ENCODE results near the gene TEKTIP1. TPM values are rescaled to one million over a fixed set of nuclear protein-coding genes. Genes with fewer than 3 reads are reported as not detected.

The TEKTIP1 gene
- total and polyA plus RNA-seq, 9 of the 15 experiments (the other 6 are each of a cell fraction or from before 2014, with no cell fraction given), result 0.66 TPM; not detected in 8

GRCh38 chr19:3576696-3577443 is 37.9 kb downstream of the TEKTIP1 start (continued):
- TF ChIP-seq, protein P1, sequence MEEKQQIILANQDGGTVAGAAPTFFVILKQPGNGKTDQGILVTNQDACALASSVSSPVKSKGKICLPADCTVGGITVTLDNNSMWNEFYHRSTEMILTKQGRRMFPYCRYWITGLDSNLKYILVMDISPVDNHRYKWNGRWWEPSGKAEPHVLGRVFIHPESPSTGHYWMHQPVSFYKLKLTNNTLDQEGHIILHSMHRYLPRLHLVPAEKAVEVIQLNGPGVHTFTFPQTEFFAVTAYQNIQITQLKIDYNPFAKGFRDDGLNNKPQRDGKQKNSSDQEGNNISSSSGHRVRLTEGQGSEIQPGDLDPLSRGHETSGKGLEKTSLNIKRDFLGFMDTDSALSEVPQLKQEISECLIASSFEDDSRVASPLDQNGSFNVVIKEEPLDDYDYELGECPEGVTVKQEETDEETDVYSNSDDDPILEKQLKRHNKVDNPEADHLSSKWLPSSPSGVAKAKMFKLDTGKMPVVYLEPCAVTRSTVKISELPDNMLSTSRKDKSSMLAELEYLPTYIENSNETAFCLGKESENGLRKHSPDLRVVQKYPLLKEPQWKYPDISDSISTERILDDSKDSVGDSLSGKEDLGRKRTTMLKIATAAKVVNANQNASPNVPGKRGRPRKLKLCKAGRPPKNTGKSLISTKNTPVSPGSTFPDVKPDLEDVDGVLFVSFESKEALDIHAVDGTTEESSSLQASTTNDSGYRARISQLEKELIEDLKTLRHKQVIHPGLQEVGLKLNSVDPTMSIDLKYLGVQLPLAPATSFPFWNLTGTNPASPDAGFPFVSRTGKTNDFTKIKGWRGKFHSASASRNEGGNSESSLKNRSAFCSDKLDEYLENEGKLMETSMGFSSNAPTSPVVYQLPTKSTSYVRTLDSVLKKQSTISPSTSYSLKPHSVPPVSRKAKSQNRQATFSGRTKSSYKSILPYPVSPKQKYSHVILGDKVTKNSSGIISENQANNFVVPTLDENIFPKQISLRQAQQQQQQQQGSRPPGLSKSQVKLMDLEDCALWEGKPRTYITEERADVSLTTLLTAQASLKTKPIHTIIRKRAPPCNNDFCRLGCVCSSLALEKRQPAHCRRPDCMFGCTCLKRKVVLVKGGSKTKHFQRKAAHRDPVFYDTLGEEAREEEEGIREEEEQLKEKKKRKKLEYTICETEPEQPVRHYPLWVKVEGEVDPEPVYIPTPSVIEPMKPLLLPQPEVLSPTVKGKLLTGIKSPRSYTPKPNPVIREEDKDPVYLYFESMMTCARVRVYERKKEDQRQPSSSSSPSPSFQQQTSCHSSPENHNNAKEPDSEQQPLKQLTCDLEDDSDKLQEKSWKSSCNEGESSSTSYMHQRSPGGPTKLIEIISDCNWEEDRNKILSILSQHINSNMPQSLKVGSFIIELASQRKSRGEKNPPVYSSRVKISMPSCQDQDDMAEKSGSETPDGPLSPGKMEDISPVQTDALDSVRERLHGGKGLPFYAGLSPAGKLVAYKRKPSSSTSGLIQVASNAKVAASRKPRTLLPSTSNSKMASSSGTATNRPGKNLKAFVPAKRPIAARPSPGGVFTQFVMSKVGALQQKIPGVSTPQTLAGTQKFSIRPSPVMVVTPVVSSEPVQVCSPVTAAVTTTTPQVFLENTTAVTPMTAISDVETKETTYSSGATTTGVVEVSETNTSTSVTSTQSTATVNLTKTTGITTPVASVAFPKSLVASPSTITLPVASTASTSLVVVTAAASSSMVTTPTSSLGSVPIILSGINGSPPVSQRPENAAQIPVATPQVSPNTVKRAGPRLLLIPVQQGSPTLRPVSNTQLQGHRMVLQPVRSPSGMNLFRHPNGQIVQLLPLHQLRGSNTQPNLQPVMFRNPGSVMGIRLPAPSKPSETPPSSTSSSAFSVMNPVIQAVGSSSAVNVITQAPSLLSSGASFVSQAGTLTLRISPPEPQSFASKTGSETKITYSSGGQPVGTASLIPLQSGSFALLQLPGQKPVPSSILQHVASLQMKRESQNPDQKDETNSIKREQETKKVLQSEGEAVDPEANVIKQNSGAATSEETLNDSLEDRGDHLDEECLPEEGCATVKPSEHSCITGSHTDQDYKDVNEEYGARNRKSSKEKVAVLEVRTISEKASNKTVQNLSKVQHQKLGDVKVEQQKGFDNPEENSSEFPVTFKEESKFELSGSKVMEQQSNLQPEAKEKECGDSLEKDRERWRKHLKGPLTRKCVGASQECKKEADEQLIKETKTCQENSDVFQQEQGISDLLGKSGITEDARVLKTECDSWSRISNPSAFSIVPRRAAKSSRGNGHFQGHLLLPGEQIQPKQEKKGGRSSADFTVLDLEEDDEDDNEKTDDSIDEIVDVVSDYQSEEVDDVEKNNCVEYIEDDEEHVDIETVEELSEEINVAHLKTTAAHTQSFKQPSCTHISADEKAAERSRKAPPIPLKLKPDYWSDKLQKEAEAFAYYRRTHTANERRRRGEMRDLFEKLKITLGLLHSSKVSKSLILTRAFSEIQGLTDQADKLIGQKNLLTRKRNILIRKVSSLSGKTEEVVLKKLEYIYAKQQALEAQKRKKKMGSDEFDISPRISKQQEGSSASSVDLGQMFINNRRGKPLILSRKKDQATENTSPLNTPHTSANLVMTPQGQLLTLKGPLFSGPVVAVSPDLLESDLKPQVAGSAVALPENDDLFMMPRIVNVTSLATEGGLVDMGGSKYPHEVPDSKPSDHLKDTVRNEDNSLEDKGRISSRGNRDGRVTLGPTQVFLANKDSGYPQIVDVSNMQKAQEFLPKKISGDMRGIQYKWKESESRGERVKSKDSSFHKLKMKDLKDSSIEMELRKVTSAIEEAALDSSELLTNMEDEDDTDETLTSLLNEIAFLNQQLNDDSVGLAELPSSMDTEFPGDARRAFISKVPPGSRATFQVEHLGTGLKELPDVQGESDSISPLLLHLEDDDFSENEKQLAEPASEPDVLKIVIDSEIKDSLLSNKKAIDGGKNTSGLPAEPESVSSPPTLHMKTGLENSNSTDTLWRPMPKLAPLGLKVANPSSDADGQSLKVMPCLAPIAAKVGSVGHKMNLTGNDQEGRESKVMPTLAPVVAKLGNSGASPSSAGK (IDR thresholded peaks at IDR 0.05), result no peak; the same call in 1 of the 2 replicates
- no peak for TF ChIP-seq PHF20 (IDR thresholded peaks at IDR 0.05; ENCODE audit: partially characterized antibody)
- TF ChIP-seq HBP1 (CRISPR knock-in tag; IDR thresholded peaks at IDR 0.05), result no peak
- TF ChIP-seq HNRNPH1 (optimal IDR thresholded peaks at IDR 0.05; ENCODE audit: low read depth, low read length), result no peak
- TF ChIP-seq, protein P2, sequence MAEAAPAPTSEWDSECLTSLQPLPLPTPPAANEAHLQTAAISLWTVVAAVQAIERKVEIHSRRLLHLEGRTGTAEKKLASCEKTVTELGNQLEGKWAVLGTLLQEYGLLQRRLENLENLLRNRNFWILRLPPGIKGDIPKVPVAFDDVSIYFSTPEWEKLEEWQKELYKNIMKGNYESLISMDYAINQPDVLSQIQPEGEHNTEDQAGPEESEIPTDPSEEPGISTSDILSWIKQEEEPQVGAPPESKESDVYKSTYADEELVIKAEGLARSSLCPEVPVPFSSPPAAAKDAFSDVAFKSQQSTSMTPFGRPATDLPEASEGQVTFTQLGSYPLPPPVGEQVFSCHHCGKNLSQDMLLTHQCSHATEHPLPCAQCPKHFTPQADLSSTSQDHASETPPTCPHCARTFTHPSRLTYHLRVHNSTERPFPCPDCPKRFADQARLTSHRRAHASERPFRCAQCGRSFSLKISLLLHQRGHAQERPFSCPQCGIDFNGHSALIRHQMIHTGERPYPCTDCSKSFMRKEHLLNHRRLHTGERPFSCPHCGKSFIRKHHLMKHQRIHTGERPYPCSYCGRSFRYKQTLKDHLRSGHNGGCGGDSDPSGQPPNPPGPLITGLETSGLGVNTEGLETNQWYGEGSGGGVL (CRISPR knock-in tag; IDR thresholded peaks at IDR 0.05), result no peak
- TF ChIP-seq, protein P3, sequence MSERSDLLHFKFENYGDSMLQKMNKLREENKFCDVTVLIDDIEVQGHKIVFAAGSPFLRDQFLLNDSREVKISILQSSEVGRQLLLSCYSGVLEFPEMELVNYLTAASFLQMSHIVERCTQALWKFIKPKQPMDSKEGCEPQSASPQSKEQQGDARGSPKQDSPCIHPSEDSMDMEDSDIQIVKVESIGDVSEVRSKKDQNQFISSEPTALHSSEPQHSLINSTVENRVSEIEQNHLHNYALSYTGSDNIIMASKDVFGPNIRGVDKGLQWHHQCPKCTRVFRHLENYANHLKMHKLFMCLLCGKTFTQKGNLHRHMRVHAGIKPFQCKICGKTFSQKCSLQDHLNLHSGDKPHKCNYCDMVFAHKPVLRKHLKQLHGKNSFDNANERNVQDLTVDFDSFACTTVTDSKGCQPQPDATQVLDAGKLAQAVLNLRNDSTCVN (CRISPR knock-in tag; IDR thresholded peaks at IDR 0.05), result no peak

Measured in K562 (cell line).